Stimulated activated CD4-positive, alpha-beta T cell treated with anti-CD3 and anti-CD28 coated beads, Interleukin-2, amount 100 ng/mL, for 24 hours (primary cell): ENCODE data around the gene KBTBD7.

Experiments
- DNase-seq, 2 donors: peaks; one replicate each; pipeline ENCODE4 v3.0.0-alpha.2; 2020

The KBTBD7 gene, protein sequence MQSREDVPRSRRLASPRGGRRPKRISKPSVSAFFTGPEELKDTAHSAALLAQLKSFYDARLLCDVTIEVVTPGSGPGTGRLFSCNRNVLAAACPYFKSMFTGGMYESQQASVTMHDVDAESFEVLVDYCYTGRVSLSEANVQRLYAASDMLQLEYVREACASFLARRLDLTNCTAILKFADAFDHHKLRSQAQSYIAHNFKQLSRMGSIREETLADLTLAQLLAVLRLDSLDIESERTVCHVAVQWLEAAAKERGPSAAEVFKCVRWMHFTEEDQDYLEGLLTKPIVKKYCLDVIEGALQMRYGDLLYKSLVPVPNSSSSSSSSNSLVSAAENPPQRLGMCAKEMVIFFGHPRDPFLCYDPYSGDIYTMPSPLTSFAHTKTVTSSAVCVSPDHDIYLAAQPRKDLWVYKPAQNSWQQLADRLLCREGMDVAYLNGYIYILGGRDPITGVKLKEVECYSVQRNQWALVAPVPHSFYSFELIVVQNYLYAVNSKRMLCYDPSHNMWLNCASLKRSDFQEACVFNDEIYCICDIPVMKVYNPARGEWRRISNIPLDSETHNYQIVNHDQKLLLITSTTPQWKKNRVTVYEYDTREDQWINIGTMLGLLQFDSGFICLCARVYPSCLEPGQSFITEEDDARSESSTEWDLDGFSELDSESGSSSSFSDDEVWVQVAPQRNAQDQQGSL

DNA sequence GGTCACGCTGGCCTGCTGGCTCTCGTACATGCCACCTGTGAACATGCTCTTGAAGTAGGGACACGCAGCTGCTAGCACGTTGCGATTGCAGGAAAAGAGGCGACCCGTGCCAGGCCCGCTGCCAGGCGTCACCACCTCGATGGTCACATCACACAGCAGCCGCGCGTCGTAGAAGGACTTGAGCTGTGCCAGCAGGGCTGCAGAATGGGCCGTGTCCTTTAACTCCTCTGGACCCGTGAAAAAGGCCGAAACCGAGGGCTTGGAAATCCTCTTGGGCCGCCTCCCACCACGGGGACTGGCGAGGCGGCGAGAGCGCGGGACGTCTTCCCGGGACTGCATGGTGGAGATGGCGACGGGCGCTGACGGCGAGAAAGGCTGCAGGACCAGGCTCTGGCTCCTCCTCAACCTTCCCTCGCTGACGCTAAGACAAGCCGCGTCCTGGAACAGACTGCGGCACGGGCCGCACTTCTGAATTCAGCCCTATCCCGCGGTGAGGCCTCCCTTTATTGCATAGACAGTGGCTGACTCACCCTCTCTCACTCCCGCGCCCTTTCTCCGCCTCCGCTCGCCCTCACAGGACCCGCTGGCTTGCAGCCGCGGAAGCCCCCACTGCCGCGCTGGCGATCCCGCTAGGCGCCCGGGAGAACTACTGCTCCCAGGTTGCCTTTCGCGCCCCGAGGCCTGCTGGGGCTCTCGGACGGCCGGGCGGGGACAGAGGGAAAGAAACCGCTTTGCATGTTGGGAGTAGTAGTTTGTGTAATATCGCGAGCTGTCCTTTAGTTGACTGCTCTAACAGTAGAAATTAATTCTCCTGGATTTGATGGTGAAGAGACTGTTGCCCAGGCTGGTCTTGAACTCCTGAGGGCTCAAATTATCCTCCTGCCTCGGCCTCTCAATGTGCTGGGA is at the start of gene KBTBD7:
TSS of gene KBTBD7 (minus strand) at position 651 of the 906 bp plus-strand sequence. CDS start at position 339, 312 bp downstream.
- peak; percentile 93 to 94 for DNase-seq

DNA sequence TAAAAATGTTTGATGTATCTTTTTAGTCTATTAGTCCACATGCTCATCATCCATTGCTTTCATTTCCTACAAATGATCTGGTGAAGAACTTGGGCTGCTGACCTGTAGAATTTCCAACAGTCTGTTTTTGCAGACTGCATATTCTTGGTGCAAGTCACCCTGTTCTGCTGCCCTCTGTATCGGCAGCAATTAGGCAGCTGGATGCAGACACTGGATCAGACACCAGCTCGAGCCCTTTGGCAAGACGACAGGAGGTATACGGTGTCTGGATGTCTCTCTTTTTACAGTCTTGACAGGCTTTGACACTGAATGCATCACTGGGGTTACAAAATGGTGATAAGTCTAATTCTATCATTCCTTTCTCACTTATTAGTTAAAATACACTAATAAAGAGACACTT is 47.3 kb upstream of the KBTBD7 start:
- no peak for DNase-seq

DNA sequence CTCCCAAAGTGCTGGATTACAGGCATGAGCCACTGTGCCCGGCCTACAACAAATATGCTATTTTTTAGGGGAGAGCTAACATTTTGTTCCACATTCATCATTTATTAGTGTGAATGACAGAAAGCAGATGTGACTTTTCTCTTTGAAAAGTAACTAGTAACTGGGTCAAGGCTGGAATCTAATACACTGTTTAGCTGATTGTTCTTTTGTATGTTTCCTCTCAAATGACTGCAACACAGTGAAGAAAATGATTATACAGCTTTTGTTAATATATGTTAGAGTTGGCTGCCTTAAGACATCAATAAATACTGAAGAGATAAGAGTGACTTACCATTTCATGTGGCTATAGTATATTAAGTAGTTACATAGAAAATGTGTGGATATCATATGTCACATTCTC is 42.0 kb upstream of the KBTBD7 start:
- DNase-seq: no peak

DNA sequence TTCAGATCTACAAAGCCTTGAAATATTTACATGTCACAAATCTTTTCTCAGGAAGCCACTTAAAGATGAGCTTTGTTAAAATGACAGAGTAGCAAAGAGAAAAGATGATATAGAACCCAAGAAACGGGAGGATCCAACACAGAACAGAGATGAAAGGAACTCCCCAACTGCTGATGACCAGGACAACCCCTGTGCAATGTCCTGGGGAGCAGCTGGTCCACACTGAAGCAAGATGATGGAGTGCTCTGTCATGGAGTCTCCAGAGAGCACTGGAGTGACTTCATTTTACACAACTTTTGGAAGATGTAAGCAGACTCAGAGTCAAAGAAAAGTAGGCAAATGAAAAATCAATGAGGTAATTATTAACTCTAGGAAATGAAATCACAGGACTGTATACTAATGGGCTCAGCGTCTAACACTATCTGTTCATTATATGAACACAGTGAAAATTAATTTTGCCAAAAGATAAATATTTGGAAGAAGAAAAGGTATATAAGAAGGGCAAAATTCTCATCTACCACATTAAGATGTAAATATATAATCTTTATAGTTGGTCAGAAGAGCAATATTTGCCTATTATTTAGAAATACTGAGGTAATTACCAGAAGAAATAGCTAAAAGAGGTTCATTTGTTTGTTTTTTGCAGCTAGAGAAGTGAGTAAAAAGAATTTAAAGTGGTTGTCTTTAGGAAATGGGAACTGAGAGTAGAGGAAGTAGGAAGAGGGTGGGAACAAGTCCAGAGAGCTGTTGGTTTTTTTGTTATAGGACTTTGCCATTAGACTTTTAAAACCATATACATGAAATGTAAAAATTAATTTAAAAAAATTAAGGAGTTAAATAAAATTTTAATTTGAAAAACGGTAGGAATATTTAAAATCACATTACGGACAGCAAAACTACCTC is 38.5 kb upstream of the KBTBD7 start:
- no peak for DNase-seq

DNA sequence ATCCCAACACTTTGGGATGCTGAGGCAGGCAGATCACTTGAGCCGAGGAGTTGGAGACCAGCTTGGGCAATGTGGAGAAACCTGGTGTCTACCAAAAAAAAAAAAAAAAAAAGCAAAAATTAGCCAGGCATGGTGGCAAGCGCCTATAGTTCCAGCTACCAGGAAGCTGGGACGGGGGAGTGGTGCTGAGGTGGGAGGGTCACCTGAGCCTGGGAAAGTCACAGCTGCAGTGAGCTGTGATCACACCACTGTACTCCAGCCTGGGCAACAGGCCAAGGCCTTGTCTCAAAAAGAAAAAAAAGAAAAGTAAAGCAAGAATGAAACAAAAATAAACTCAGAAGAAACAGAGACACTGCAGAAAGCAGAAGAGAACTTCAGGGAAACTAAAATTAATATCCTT is 37.4 kb upstream of the KBTBD7 start:
- DNase-seq: no peak

DNA sequence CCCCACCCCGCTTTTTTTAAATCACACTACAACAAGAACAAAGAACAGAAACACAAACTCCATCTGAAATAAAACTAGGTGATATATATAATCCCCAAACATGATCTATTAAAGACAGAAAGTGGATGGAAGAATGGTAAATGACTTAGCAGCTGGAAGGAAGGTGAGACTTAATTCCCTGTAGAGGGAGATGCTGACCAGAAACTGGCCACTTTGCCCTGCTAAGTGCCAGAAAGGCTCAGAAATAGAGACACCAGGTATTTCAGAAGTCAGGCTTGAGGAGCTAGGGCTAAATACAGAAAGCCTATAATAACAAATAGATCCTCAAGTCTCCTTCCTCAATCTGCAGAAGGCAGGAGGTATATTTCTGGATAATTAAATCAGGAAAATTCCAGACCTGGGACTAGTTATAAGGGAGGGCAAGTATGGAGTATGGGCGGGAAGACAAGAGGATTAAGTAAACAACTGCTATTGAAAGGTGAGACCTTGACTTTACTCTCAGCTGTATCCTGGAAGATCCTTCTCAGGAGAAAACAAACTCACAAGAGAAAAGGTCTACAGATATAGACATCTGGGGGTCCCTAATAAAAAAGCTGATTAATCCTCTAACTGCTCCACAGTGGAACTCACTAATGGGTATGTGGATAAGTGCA is 36.8 kb upstream of the KBTBD7 start:
- DNase-seq: no peak

DNA sequence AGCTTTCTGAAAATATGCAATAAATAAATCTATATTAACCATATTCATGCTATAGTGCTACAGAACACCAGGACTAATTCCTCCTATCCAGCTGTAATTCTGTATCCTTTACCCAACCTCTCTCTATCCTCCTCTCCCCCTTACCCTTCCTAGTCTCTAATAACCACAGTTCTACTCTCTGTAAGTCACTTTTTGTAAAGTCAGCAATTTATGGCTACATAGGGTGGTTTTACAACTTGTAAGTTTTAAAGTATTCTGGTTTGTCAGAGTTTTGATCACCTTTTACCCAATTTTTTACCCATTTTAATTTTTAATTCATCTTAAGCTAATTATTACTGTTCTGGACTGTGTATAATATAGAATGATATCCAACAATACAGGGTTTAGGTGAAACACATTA is 35.0 kb upstream of the KBTBD7 start:
- DNase-seq: no peak

DNA sequence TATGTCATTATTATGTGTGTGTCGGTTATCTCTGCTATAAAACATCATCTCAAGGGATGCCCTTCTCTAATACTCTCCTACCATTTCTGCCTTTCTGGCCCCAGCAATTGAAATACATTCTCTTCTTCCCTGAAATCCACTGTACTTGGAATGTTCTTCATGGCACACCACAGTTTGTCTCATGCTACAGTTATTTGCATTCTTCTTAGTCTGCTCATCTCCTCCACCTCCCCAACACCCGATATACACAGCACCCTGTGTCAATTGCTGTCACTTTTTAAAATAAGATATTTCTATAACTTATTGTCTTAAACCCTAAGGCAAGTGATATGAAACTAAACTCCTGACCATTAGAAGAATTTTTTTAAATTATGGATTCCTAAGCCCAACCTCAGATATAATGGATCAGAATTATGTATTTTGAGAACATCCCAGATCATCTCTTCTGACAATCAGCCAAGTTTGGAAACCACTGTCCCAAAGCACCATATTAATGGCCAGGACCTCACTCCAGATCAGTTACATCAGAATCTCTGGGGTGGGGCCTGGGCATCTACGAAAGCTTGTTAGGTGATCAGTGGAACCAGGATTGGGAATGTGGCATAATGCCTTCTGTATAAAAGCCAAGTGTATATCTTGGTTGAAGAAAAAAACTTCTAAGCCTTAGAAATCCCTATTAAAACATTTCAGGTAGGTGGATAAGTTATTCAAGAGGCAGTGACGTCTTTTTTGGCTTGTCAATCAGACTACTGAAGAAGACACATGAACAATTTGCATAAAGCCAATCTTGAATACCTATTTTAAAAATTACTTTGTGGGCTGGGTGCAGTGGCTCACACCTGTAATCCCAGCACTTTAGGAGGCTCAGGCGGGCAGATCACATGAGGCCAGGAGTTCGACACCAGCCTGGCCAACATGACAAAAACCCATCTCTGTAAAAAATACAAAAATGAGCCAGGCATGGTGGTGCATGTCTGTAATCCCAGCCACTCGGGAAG is 30.0 kb upstream of the KBTBD7 start:
- DNase-seq: no peak

DNA sequence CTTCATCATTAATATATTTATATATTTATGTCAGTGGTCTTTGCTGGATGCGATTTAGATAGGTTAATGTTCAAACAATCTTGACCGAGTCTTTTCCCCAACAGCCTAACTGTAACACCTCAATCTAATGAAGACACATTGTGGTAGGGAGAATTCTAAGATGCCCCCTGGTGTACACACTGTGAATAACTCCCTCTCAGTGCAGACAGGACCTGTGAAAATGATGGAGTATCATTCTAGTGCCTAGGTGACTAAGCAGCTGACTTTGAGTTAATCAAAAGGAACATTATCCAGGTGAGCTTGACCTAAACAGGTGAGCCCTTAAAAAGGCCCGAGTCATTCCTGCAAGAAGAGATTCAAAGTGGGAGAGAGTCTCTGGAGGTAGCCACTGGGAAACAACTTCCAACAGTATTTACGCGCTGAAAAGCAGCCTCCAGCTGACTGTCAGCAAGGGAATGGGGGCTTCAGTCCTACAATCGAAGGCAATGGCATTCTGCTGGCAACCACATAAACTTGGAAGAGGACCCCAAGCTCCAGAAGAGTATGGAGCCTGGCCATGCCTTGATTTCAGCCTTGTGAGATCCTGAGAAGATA is 28.0 kb upstream of the KBTBD7 start:
- DNase-seq: peak; percentile 39 to 60

DNA sequence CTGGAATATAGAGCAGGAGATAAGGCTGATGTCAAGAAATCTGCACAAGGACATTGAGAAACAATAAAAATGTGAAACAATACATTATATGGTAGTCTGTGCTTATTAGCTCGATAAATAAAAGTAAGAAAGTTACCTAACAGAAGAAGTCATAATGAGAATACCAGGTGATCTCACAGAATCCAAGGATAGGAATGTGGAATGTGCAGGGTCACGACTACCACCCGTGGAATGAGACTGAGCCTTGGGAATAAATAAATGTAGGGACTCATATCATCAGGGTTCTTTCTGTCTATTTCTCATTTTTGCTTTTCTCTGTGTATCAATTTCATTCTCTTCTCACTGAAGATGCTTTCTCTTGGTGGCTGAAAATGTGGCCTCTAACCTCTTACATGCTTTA is 26.0 kb upstream of the KBTBD7 start:
- DNase-seq: no peak

DNA sequence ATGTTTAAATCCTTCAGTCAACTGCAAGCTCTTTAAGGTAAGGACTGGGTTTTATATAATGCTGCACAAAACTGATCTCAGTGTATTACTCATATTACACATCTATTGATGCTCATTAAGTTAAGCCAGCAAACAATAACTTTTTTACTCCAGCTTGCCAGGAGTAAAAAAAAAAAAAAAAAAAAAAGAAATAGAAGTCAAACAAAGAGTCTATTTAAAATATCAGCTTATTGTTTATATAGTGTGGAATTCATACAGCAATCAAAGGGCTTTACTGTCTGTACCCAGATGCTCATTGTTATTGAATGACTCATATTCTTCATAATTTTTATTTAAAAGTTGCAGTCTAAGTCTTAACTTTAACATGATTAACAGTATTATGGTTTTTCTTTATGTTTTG is 21.8 kb upstream of the KBTBD7 start:
- DNase-seq: no peak

DNA sequence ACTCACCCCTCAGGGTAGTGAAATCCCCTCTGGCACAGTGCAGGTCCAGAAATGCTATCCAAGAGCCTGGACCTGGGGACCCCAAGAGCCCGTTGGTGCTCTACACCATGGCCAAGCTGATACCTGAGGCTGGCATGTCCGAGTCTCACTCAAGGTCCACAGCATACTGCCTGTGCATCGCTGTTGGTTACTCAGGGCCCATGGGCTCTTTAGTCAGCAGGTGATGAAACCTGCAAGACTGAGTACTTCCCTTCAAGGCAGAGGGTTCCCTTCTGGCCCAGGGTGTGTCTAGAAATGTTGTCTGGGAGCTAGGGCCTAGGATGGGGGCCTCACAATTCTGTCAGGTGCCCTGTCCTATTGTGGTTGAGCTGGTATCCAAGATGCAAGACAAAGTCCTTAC is 19.6 kb upstream of the KBTBD7 start:
- no peak for DNase-seq

DNA sequence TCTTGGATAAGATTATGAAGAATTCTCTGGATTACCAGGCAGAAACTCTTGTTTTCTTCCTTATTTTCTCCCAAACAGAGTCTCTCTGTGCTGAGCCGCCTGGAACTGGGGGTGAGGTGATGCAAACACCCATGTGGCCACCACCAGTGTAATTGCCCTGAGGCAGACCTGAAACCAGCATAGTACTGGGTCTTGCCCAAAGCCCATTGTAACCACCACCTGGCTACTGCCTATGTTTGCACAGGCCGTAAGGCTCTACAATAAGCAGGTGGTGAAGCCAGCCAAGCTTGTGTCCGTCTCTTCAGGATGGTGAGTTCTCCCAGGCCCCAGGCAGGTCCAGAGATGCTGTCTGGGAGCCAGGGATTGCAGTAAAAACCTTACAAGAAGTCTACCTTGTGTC is 18.9 kb upstream of the KBTBD7 start:
- no peak for DNase-seq

DNA sequence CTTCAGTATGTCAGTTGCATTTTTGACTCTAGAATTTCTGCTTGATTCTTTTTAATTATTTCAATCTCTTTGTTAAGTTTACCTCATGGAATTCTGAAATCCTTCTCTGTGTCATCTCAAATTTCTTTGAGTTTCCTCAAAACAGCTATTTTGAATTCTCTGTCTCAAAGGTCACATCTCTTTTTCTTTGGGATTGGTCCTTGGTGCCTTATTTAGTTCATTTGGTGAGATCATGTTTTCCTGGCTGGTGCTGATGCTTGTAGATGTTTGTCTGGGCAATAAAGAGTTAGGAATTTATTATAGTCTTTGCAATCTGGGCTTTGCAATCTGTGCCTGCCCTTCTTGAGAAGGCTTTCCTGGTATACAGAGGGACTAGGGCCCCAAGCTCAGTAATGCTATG is 18.5 kb upstream of the KBTBD7 start:
- DNase-seq: no peak

DNA sequence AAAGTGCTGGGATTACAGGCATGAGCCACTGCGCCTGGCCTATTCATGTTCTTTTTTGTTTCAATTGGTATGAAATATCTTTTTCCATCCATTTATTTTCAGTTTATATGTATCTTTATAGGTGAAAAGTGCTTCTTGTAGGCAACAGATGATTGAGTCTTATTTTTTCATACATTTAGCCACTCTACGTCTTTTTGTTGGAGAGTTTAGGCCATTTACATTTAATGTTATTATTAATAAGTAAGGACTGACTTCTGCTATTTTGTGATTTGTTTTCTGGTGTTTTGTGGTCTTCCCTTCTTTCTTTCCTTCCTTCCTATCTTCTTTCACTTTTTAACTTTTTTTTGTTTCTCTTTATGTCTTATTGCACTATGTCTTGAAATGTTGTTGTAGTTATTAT is 16.7 kb upstream of the KBTBD7 start:
- no peak for DNase-seq

DNA sequence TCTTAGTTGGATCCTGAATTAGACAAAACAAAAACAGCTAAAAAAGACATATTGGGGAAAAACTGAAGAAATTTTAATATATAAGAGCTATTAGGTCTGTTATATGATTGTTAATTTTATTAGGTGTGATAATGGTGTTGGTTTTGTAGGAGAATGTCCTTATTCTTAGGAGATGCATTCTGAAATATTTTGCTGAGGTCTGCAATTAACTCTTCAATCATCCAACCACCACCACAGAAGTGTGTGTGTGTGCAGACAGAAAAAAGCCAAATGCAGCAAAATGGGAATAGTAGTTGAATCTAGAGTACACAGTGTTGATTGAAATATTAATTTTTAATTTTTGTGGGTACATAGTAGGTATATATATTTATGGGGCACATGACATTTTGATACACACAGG is 12.1 kb upstream of the KBTBD7 start:
- no peak for DNase-seq

DNA sequence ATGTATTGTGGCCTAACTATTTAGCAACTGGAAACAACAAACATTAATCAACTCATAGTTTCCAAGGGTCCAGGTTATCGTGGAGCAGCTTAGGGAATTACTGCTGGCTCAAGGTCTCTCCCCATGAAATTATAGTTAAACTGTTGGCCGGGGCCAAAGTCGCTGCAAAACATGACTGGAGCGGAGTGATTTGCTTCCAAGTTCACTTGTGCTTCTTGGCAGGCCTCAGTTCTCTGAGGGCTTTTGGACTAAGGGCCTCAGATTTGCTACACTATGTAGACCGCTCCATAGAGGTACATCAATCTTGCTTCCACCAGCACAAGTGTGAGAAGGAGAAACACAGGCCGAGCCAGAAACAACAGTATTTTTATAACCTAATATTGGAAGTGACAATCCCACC is 9.4 kb upstream of the KBTBD7 start:
- no peak for DNase-seq

DNA sequence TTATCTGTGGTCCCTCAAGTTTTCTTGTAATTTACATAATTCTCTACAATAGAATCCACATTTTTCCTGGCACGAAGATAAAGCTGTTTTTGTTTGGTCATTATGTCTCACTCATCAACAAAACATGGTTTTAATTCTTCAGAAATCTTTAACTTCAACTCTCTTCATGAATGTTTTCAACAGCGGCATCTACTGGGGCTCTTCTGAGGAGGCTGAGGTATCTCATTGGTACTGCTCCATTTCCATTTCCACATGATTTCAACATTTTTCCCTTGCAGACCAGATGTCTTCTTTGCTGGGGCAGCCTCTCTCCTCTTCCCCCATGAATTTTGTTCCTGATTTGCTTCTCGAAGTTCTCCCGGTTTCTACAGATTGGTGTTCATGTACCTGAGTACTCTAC is 5.8 kb upstream of the KBTBD7 start:
- no peak for DNase-seq

DNA sequence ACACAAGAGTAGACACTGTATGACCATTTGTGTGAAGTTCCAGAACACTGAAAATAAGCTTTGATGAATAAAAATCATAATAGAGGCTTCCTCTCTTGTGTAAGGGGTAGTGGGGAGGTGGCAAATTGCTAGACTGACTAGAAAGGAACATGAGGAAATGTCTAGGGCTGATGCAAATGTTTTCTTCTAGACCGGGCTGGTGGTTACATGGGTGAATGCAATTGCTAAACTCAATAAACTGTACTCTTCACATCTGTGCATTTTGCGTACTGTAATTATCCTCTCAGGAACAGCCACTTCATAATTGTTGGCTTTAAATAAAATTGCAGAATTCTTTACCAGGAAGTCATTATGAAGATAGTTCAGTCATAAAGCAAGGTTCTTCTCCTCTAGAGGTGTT is 5.2 kb upstream of the KBTBD7 start:
- no peak for DNase-seq

DNA sequence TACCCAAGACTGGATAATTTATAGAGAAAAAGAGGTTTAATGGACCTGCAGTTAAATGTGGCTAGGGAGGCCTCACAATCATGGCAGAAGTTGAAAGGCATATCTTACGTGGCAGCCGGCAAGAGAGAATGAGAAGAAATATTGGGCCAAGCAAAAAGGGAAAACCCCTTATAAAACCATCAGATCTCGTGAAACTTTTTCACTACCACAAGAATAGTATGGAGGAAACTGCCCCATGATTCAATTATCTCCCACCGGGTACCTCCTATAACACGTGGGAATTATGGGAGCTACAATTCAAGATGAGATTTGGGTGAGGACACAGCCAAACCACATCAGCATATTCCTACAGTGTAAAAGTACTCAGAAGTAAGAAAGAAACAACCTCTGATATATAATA is 4.7 kb upstream of the KBTBD7 start:
- no peak for DNase-seq
